ENCODE measurements around the gene ZNF804B. TPM values are rescaled to one million over a fixed set of nuclear protein-coding genes. Genes with fewer than 3 reads are reported as not detected.

The ZNF804B gene
- total RNA-seq, 1 donor from 2014 or later = not detected

DNA sequence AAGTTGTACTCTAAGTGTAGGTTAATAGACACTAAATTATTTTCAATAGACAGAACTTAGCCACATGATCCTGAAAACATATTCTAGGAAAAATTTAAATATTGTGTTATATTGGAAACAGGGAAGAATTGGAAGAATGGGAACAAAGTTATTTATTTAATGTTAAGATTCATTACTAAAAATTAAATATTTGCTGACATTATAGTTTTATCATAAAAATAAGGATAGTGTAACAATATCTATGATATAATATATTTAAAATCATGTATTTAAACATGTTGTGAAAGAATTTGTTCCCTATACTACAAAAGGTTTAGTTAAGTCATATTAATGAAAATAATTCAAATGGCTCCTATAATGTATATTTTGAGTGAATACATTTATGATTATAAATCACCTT, 156.1 kb downstream of the ZNF804B start:
- Histone ChIP-seq H3K79me2 (ENCODE audit: low read depth) (no peaks in the 10 kb centered on the region), H3K4me3 (no peak overlapping the region), H2AFZ (replicated peaks) (no peak overlapping the region), H3K27ac (no peak overlapping the region), H3K27me3 (no peaks in the 10 kb centered on the region), H3K4me1 (no peaks in the 10 kb centered on the region), H3K9ac (no peak overlapping the region), H3K9me3 (ENCODE audit: low read depth) (no peaks in the 10 kb centered on the region), H3F3A (ENCODE audit: low read depth) (no peaks in the 10 kb centered on the region), H3K36me3 (no peaks in the 10 kb centered on the region), H3K4me2 (no peak overlapping the region), H4K20me1 (ENCODE audit: low read depth) (no peaks in the 10 kb centered on the region)
- H3K27ac Mint-ChIP-seq = no peak overlapping the region
- no peaks in the 10 kb centered on the region for H3K36me3 Mint-ChIP-seq
- no peaks in the 10 kb centered on the region for H3K27me3 Mint-ChIP-seq (ENCODE audit: insufficient read depth, low read depth)
- TF ChIP-seq, protein P1, sequence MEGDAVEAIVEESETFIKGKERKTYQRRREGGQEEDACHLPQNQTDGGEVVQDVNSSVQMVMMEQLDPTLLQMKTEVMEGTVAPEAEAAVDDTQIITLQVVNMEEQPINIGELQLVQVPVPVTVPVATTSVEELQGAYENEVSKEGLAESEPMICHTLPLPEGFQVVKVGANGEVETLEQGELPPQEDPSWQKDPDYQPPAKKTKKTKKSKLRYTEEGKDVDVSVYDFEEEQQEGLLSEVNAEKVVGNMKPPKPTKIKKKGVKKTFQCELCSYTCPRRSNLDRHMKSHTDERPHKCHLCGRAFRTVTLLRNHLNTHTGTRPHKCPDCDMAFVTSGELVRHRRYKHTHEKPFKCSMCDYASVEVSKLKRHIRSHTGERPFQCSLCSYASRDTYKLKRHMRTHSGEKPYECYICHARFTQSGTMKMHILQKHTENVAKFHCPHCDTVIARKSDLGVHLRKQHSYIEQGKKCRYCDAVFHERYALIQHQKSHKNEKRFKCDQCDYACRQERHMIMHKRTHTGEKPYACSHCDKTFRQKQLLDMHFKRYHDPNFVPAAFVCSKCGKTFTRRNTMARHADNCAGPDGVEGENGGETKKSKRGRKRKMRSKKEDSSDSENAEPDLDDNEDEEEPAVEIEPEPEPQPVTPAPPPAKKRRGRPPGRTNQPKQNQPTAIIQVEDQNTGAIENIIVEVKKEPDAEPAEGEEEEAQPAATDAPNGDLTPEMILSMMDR (IDR thresholded peaks at IDR 0.05) = no peak
- TF ChIP-seq EZH2phosphoT487 (IDR thresholded peaks at IDR 0.05) (no peak), EZH2 (IDR thresholded peaks at IDR 0.05) (no peak)
- no peak overlapping the region for H3K4me3 Mint-ChIP-seq
- H3K9me3 Mint-ChIP-seq = no peaks in the 10 kb centered on the region
- no peak for DNase-seq (ENCODE audit: low spot score)
- no peaks in the 10 kb centered on the region for H3K4me1 Mint-ChIP-seq

DNA sequence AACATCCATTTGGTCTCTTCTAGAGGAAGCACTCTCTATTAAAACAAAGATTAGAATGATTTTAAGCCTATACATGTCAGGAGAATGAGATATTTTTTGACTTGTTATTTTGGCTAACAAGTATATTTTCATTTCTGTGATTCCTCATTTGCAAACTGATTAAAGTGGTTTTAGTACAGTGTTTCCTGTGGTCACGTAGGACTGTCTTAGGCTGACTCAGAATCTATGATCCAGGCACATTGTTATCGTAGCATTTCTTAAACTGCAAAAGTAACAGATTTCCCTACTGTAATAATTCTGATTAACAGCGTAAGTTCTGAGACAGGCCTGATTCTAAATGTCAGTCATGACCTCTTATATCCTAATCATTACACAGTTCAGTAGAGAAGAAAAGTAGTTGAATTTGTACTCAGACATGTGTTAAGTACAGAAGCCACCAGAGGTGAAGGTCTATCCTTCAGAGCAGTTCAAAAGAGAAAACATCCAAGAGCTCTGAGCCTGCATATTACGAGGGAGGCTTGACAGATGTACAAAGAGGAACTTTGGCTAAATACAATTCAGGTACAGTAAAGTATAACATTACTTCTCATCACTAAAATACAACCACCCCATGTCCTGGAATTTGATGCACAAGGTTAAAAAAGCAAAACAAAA, 160.1 kb downstream of the ZNF804B start:
- Histone ChIP-seq H3K4me3 (no peak overlapping the region), H3K36me3 (no peaks in the 10 kb centered on the region), H3K79me2 (ENCODE audit: low read depth) (no peaks in the 10 kb centered on the region), H3K9me3 (ENCODE audit: low read depth) (no peaks in the 10 kb centered on the region), H3K27ac (no peak overlapping the region), H4K20me1 (ENCODE audit: low read depth) (no peaks in the 10 kb centered on the region), H3K27me3 (no peaks in the 10 kb centered on the region), H3K9ac (no peak overlapping the region), H3F3A (ENCODE audit: low read depth) (no peaks in the 10 kb centered on the region), H3K4me1 (no peaks in the 10 kb centered on the region), H2AFZ (replicated peaks) (no peak overlapping the region), H3K4me2 (no peak overlapping the region)
- Mint-ChIP-seq H3K36me3 (no peaks in the 10 kb centered on the region), H3K4me1 (no peaks in the 10 kb centered on the region), H3K27ac (no peak overlapping the region), H3K4me3 (no peak overlapping the region), H3K9me3 (no peaks in the 10 kb centered on the region), H3K27me3 (ENCODE audit: insufficient read depth, low read depth) (no peaks in the 10 kb centered on the region)
- no peak for DNase-seq (ENCODE audit: low spot score)
- no peak for TF ChIP-seq EZH2 (IDR thresholded peaks at IDR 0.05)
- TF ChIP-seq, protein P1 (IDR thresholded peaks at IDR 0.05) = no peak
- TF ChIP-seq EZH2phosphoT487 (IDR thresholded peaks at IDR 0.05) = no peak

DNA sequence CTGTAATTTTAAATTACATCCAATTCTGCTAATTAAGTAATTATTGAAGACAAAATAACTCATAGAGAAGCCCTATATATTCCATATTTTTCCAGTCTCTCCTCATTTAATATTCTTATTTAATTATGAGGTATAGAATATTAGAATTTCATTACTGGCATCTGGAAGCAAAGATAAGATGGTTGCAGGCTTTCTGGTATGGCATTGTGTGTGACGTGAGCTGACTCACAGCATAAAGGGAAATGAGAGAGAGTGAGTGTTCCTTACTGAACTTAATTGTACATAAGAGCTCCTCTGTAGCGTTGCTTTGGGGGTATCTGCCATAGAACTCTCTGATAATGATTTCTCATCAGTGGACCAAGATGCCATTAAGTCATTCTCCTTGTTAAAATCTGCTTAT, 163.4 kb downstream of the ZNF804B start:
- DNase-seq (ENCODE audit: low spot score) = no peak
- H3K4me3 Mint-ChIP-seq = no peak overlapping the region
- Histone ChIP-seq H4K20me1 (ENCODE audit: low read depth) (no peaks in the 10 kb centered on the region), H3K4me2 (no peak overlapping the region), H3K4me3 (no peak overlapping the region), H3K9ac (no peak overlapping the region), H3K27ac (no peak overlapping the region), H3K79me2 (ENCODE audit: low read depth) (no peaks in the 10 kb centered on the region), H3F3A (ENCODE audit: low read depth) (no peaks in the 10 kb centered on the region), H3K36me3 (no peaks in the 10 kb centered on the region), H2AFZ (replicated peaks) (no peak overlapping the region), H3K4me1 (no peaks in the 10 kb centered on the region), H3K9me3 (ENCODE audit: low read depth) (no peaks in the 10 kb centered on the region), H3K27me3 (no peaks in the 10 kb centered on the region)
- no peak overlapping the region for H3K27ac Mint-ChIP-seq
- no peaks in the 10 kb centered on the region for H3K27me3 Mint-ChIP-seq (ENCODE audit: insufficient read depth, low read depth)
- H3K9me3 Mint-ChIP-seq = no peaks in the 10 kb centered on the region
- no peaks in the 10 kb centered on the region for H3K4me1 Mint-ChIP-seq
- no peaks in the 10 kb centered on the region for H3K36me3 Mint-ChIP-seq
- TF ChIP-seq, protein P1 (IDR thresholded peaks at IDR 0.05) = no peak
- TF ChIP-seq EZH2 (IDR thresholded peaks at IDR 0.05) (no peak), EZH2phosphoT487 (IDR thresholded peaks at IDR 0.05) (no peak)

All from neural progenitor cell (in vitro differentiated cells).